Uterus (tissue), 2 donors: Measurements from ENCODE around the gene DYRK2.

Experiments used
- POLR2A ChIP-seq, 2 donors: fragments of 450-650 bp; IDR thresholded peaks; one replicate each; pipeline ENCODE4 v1.6.1; 2016; ENCODE audit warnings: antibody characterized with exemption in 2 of 2, mild to moderate bottlenecking in 1 of 2, moderate library complexity in 1 of 2
- TF ChIP-seq, protein P1 (sequence below), 4 experiments: fragments of 200-600 bp in 2 of 4; fragments of 450-650 bp in 2 of 4; sonication (generic) in 2 of 4; IDR thresholded peaks; one replicate each; pipeline ENCODE4 v1.5.1; 2016 to 2019; ENCODE audit warnings: antibody characterized with exemption in 4 of 4, mild to moderate bottlenecking in 2 of 4, moderate library complexity in 1 of 4

DNA sequence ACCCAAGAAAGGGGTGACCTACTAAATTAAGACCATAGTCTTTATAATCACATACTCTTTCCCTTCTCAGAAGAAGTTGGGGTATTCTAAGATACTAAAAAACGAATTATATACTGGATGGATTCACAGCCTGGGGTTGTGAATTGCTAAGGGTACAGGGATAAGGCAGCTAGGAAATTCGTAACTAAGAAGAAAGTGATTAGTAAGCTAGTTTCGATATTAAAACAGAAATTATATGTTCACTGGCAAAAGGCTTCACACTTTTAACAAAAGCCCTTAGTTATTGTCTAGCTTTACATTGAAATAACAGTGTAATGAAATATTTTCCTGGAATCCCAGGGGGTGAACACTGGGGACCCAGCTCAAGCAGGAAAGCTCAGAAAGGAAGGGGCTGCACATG is 35.5 kb upstream of the DYRK2 start:
- TF ChIP-seq, protein P1, sequence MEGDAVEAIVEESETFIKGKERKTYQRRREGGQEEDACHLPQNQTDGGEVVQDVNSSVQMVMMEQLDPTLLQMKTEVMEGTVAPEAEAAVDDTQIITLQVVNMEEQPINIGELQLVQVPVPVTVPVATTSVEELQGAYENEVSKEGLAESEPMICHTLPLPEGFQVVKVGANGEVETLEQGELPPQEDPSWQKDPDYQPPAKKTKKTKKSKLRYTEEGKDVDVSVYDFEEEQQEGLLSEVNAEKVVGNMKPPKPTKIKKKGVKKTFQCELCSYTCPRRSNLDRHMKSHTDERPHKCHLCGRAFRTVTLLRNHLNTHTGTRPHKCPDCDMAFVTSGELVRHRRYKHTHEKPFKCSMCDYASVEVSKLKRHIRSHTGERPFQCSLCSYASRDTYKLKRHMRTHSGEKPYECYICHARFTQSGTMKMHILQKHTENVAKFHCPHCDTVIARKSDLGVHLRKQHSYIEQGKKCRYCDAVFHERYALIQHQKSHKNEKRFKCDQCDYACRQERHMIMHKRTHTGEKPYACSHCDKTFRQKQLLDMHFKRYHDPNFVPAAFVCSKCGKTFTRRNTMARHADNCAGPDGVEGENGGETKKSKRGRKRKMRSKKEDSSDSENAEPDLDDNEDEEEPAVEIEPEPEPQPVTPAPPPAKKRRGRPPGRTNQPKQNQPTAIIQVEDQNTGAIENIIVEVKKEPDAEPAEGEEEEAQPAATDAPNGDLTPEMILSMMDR (IDR thresholded peaks at IDR 0.05), result no peak
- TF ChIP-seq POLR2A (IDR thresholded peaks at IDR 0.05), result no peak
